A673 (cell line): ENCODE measurements around the gene PFKFB2. TPM values are rescaled to one million over a fixed set of nuclear protein-coding genes. Genes with fewer than 3 reads are reported as not detected.

Experiments used
- BruUV-seq: library from RNA; stranded (reverse); fragments of 400-500 nt; replicated peaks from 2 replicates; lab custom pipeline; 2021; lab: Mats Ljungman, UMichigan
- CTCF ChIA-PET: fragments of 300-600 bp; sonication (Branson Sonifier 250); formaldehyde crosslinking; loops from one replicate; lab custom pipeline; 2022; ENCODE audit warnings: antibody characterized with exemption; lab: Charles Lee
- POLR2A ChIA-PET: fragments of 300-600 bp; sonication (Branson Sonifier 250); formaldehyde crosslinking; loops from one replicate; lab custom pipeline; 2022; ENCODE audit warnings: antibody characterized with exemption; ENCODE audit not compliant: low non-redundant PET; lab: Charles Lee
- DNase-seq: peaks from one replicate; pipeline ENCODE4 v3.0.0-alpha.2; 2015; ENCODE audit warnings: low spot score
- H3K27ac ChIP-seq: fragments of 200-600 bp; sonication (generic); 2 replicates; pipeline ENCODE4 v1.5.1; 2016; ENCODE audit warnings: mixed run types, low read depth, mild to moderate bottlenecking, mixed read lengths, antibody characterized with exemption, low read length; ENCODE audit not compliant: poor library complexity, severe bottlenecking
- H3K27me3 ChIP-seq: fragments of 200-600 bp; sonication (generic); replicated peaks from 2 replicates; pipeline ENCODE4 v1.6.1; 2017; ENCODE audit warnings: mixed run types, low read depth, mild to moderate bottlenecking, mixed read lengths, antibody characterized with exemption, low read length; ENCODE audit not compliant: insufficient read depth, poor library complexity
- H3K36me3 ChIP-seq: fragments of 200-600 bp; sonication (generic); 2 replicates; pipeline ENCODE4 v1.6.1; 2016; ENCODE audit warnings: mixed run types, mild to moderate bottlenecking, mixed read lengths, antibody characterized with exemption, low read length; ENCODE audit not compliant: insufficient read depth, poor library complexity, severe bottlenecking
- H3K4me1 ChIP-seq: fragments of 200-600 bp; sonication (generic); 2 replicates; pipeline ENCODE4 v1.6.1; 2017; ENCODE audit warnings: mixed run types, mild to moderate bottlenecking, mixed read lengths, antibody characterized with exemption, low read length; ENCODE audit not compliant: insufficient read depth, poor library complexity, severe bottlenecking
- H3K4me3 ChIP-seq: fragments of 200-600 bp; sonication (generic); 2 replicates; pipeline ENCODE4 v1.5.1; 2016; ENCODE audit warnings: low read depth, mixed run types, mild to moderate bottlenecking, mixed read lengths, low read length; ENCODE audit not compliant: poor library complexity, severe bottlenecking
- H3K9me3 ChIP-seq: fragments of 200-600 bp; sonication (generic); 2 replicates; pipeline ENCODE4 v1.6.1; 2016; ENCODE audit warnings: mixed run types, low read depth, mild to moderate bottlenecking, mixed read lengths, antibody characterized with exemption, low read length; ENCODE audit not compliant: poor library complexity, severe bottlenecking
- CTCF ChIP-seq: fragments of 300-800, 200-600 bp; sonication (generic); conservative IDR thresholded peaks from 2 replicates; pipeline ENCODE4 v1.5.1; 2017; ENCODE audit warnings: low read depth, mild to moderate bottlenecking, antibody characterized with exemption, low read length, moderate library complexity, mixed read lengths
- EZH2 ChIP-seq: fragments of 200-600 bp; sonication (generic); IDR thresholded peaks from 2 replicates; pipeline ENCODE4 v1.6.1; 2017; ENCODE audit warnings: borderline replicate concordance, low read depth, mild to moderate bottlenecking, mixed read lengths, antibody characterized with exemption, low read length; ENCODE audit not compliant: poor library complexity, severe bottlenecking
- intact Hi-C: fragments of 100-400 bp; cut with micrococcal nuclease; formaldehyde crosslinking; loops from one replicate; pipeline ENCODE4 v1.10.0; 2022; ENCODE audit not compliant: unreplicated experiment
- total RNA-seq: library from RNA; stranded (reverse); gene quantifications from 2 replicates; pipeline ENCODE4 v1.2.3, GENCODE V29; 2021

PFKFB2 gene
- total RNA-seq, 1 experiment from 2014 or later, result 7.6 TPM

GRCh38 chr1:207102146-207102545 is 49.1 kb downstream of the PFKFB2 start:
- intact Hi-C loops, result no loop called here
- no peaks in the 10 kb centered on the region for H3K9me3 ChIP-seq
- ChIA-PET CTCF (no interaction called here), POLR2A (no interaction called here)
- TF ChIP-seq EZH2 (no peak), CTCF (no peak)
- no peak overlapping the region for H3K4me3 ChIP-seq
- DNase-seq, result no peak
- H3K27me3 ChIP-seq, result peaks cover 44% of the 10 kb centered on the region
- H3K27ac ChIP-seq, result no peak overlapping the region
- no peaks in the 10 kb centered on the region for H3K36me3 ChIP-seq
- no peaks in the 10 kb centered on the region for H3K4me1 ChIP-seq
- BruUV-seq, result no TSS peak

- ChIA-PET POLR2A (no interaction called here), CTCF (no interaction called here)
- intact Hi-C loops, result no loop called here
- H3K36me3 ChIP-seq, result no peaks in the 10 kb centered on the region
- no peak for TF ChIP-seq CTCF
- TF ChIP-seq EZH2, result no peak
- DNase-seq, result no peak
- no peak overlapping the region for H3K27ac ChIP-seq
- H3K27me3 ChIP-seq, result peaks cover 44% of the 10 kb centered on the region
- H3K4me1 ChIP-seq, result no peaks in the 10 kb centered on the region
- BruUV-seq, result no TSS peak
- no peaks in the 10 kb centered on the region for H3K9me3 ChIP-seq
- H3K4me3 ChIP-seq, result no peak overlapping the region
Measured at GRCh38 chr1:207102659-207103058, 49.6 kb downstream of the PFKFB2 start.

GRCh38 chr1:207103892-207104373 is 50.9 kb downstream of the PFKFB2 start, which contains the start of gene C4BPA:
C4BPA (plus strand) TSS chr1:207104233; CDS start chr1:207113026, 8,793 bp downstream.
- Histone ChIP-seq H3K27ac (no peak within 1 kb of the TSS), H3K27me3 (peaks cover 44% of the 10 kb centered on the region), H3K4me1 (no peaks in the 10 kb centered on the region), H3K9me3 (no peaks in the 10 kb centered on the region), H3K36me3 (no peaks in the 10 kb centered on the region), H3K4me3 (no peak within 1 kb of the TSS)
- TF ChIP-seq CTCF (no peak), EZH2 (no peak)
- POLR2A ChIA-PET, result no interaction called here
- no TSS peak for BruUV-seq
- intact Hi-C loops, result no loop called here
- CTCF ChIA-PET, result no interaction called here
- DNase-seq, result no peak
